Measurements from ENCODE around the gene ZNF428.
"Not testable (repeated sequence)": the region's sequence is repeated elsewhere in the genome, so short reads cannot be mapped to it uniquely, and the experiment has no call there.

The ZNF428 gene

DNA sequence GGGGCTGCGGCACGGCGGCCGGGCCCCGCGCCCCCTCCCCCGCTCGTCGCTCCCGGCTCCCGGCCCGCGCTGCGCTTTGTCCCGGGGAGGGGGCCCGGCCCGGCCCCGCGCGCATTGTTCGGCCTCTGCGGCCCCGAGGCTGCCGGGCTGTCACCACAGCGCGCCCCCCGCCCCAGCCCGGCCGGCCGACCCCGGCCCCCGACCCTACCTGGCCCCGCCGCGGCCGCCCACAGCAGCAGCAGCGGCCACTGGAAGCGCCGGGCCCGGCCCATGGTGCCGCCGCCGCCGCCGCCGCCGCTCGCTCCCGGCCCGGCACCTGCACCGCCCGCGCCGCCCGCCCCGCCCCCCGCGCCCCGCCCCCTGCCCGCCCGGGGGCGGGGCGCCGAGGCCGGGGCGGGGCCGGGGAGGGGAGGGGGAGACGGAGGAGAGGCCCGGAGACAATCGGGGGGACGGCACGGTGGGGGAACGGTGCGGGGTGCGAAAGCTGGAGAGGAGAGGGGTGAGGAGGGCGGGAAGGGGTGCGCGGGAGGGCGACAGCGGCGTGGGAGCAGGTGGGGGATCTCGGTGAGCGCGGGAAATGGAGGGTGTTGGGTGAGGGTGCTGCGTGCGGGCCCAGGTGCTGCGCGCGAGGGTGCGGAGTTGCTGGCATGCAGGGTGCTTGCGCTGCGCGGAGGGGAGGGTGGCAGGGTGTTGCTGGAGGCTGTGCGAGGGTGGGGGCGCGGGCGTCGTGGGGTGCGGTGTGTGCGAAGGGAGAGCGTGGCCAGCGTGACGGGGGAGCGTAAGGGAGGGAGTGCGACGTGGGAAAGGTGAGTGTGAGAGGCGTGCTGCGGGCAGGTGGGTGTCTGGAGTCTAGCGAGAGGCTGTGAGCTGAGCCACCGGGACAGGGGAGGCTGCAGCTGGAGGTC, 20.3 kb upstream of the ZNF428 start, which contains the start of gene CADM4:
CADM4 (minus strand) TSS at position 332 of the 905 bp plus-strand sequence; CDS start at position 272, 60 bp downstream.
- peak in 1 of 2 experiments; percentile 34 for DNase-seq

DNA sequence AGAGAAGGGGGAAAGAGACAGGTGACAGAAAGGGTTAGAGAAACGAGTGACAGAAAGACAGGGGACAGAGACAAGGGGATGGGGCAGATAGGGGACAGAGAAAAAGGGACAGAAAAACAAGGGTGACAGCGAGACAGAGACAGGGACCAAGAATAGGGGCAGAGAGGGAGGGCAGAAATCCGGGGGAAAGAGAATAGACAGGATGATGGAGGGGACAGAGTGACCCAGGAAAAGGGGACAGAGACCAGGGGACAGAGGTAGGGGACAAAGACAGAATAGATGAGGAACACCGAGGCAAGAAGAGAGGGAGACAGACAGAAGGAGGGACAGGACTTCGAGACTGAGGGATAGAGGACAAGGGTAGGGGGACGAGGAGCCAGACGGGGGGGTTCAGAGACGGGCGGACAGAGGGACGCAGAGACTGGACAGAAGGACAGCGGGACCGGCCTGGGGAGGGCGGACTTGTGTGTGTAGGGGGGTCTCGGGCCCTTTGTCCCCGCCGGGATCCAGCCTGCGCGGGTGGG, 19.6 kb upstream of the ZNF428 start:
- DNase-seq, result no peak

DNA sequence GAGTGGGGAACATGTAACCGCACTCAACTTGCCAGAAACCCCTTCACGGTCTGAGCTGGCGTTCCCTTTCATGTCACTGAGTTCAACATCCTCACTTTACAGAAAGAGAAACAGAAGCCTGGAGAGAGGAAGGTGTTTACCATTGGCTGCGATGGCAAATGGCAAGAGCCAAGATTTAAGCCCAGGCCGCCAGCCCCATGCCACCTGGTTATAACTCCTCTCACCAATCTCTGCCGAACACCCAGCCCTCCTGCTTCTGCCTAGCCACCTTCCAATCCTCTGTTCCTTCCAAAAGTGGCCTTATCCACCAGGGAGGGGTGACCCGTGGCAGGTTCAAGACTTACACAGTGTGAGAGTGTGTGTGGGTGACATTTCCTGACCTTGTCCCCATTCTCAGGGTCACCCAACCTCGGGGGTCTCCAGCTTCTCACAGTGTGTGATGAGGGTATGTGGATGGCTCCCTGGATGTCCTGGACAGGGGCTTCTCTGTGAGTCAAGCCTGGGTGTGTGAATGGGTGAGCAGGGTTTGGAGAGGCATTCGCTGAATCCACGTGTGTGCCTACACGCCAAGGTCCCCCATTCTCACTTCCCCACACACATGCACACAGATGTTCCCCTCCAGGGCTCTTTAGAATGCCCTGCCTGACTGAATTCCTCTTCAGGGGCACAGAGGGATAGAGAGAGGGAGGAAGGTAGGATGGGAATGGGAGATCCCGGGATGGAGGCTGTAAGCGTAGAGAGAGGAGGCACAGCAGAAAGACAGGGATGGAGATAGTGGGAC, 19.0 kb upstream of the ZNF428 start:
- no peak for DNase-seq

- no peak for DNase-seq
Observed at GRCh38 chr19:43636121-43636683, 16.8 kb upstream of the ZNF428 start.

- not testable (repeated sequence) for DNase-seq
Observed at GRCh38 chr19:43635561-43635940, 16.1 kb upstream of the ZNF428 start.

DNA sequence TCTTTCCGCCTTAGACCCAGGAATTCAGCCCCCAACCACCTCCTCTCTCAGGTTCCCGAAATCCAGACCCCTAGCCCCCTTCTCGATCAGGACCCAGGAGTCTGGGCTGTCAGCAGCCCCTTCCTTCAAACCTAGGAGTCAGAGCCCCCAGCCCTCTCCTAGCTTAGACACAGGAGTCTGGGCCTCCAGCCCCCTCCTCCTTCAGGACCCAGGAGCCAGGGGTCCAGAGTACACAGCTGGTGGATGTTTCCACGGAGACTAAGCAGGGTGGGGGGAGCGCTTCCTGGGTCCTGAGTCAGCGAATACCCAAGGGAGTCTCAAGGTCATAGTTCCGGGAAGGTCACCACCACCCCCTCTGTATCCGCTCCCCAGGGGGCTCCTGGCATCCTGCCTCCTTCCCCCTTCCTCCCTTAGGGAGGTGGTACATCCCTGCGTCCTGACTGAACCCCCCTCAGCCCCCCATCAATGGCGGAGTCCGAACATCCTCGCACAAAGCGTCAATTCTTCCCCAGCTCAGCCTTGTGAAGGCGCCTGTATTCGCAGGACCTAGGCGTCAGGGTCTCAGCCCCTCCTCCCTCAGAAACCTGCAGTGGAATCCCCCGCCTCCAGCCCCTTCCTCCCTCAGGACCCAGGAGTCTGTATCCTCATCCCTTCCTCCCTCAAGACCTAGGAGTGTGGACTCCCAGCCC, 15.6 kb upstream of the ZNF428 start:
- no peak for DNase-seq

- DNase-seq, result no peak
Observed at GRCh38 chr19:43634506-43634871, 15.1 kb upstream of the ZNF428 start.

DNA sequence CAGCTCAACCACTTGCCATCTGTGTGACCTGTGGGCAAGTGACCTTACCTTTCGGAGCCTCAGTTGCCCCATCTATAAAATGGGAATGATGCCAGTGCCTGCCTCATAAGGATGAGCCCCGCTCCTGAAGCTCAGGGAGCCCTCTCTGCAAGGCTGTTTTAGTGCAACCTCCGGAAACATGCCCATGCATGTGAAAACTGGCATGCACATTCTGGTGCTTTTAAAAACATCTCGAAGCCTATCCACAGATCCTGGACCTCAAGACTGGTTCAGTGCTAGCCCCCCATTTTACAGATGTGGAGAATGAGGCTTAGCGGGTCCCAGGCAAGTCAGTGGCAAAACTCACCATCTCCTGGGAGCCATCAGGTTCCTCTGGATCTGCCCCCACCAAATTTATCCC, 14.6 kb upstream of the ZNF428 start:
- DNase-seq, result no peak

GRCh38 chr19:43633520-43633919, 14.1 kb upstream of the ZNF428 start:
- no peak for DNase-seq

DNA sequence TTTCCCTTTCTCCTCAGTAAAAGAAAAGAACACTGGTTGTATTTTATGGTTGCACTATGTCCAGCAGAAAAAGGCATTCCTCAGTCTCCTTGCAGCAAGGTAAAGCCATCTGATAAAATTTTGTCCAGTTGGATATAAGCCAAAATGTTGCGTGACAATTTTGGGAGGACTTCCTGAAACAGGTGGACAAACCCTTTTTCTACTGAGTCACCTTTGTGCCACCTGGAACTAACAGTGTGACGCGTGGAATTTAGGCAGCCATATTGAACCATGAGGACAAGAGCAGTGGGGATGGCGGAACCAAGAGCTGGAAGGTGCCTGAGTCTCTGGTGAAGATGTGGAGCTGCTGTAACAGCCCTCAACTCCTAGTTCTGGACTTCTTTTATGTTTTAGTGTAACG, 12.1 kb upstream of the ZNF428 start:
- DNase-seq, result no peak

DNA sequence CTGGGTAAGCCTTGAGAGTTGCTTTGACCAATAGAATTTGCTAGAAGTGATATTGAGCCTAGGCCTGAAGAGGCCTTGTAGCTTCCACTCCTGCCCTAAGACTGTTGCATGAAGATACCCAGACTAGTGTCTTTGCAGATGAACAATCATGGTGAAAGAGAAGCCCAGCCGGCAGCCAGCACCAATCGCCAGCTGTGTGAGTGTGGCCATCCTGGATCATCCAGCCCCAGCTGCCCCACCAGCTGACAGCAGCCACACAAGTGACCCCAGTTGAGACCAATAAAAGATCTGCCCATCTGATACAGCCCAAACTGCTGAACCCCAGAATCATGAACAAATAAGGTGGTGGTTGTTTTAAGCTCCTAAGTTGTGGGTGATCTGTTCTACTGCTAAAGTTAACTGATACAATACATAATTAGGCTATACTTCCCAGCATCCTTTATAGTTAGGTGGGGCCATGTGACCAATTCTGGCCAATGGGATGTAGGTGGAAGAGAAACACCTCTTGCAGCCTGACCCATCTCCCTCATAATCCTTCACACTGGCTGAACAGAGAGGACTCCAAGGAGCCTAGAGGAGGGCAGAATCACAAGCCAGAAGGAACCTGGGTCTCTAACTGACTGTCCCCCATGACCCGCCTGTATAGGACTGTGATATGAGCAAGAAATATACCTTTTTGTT, 9.4 kb upstream of the ZNF428 start:
- DNase-seq, result no peak

GRCh38 chr19:43626838-43627237, 7.4 kb upstream of the ZNF428 start:
- no peak for DNase-seq

DNA sequence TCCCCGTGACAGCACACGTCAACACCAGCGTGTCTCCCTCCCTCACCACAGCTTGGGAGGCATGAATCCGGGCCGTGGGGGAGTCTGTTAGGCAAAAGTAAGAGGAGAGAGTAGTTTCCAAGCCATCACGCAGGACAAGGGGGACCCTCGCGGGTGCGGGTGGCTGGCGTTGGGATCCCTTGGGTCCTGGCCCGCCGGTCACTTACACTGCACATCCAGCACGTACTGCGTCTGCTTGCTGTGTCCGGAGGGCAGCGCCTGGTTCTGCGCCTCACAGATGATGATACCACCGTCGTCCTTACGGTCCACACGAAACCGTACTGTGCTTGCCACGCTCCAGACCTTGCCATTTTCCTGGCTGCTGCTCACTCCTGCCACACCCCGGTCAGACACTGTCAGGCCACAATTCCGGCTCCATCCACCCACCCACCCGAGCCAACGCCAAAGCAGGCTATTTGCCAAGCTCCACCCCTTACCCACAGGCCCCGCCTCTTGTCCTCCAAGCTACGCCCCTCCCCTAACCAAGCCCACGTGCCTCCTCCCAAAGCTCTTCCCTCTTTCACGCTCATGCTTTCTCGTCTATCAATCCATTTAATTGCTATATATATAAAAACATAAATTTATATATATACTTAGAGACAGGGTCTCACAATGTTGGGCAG, 6.6 kb upstream of the ZNF428 start:
- no peak for DNase-seq

DNA sequence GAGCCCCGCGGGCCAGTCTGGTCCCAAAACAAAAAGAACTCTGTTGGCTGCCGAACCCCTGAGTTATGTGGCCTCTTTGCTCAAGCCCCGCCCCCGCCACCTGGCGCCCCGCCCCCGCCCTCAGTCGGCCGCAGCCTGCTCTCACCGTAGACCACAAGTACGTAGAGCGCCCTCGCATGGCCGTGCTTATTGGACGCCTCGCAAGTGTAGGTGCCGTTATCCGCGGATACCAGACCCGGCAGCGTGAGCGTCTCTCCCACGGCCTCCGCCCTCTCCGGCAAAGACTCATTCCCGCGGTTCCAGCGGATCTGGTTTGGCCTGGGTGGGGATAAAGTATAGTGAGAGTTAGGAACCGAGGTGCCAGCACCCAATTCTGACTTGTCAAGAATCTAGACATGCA, 5.5 kb upstream of the ZNF428 start:
- DNase-seq, result no peak

DNA sequence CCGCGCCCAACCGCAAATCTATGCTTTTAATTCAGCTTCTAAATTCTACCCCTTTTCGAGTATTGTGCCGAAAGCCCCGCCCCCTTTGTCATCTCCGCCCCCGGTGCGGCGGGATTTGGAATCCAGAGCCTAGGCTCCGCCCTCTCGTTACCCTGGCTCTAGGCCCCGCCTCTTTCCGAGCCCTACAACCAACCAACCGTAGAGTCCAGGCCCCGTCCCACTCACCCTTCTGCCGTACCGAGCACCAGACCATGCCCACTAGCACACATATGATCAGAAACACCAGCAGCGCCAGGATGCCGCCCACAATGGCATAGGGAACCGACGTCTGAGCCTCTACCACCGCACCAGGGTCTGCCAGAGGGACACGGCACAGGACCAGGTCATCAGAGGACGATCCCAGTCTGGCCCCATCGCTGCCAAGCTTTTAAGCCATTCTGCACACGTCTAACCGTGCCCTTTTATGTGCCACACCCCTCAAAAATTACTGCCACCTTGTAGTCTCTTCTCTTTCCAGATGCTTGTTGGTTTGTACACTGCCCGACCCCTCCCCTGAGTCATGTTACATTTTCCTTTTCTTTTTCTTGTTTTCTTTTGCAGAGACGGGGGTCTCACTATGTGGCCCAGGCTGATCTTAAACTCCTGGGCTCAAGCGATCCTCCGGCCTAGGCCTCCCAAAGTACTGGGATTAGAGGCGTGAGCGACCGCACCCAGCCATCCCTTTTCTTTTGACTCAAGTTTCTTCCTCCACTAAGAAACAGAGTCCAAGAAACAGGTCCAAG, 4.7 kb upstream of the ZNF428 start:
- DNase-seq, result no peak

GRCh38 chr19:43622956-43623355, 3.5 kb upstream of the ZNF428 start:
- DNase-seq, result no peak

- no peak for DNase-seq
Observed at GRCh38 chr19:43622070-43622469, 2.6 kb upstream of the ZNF428 start.

GRCh38 chr19:43620061-43621001, 902 bp upstream of the ZNF428 start:
- peak in 1 of 2 experiments; percentile 54 for DNase-seq

DNA sequence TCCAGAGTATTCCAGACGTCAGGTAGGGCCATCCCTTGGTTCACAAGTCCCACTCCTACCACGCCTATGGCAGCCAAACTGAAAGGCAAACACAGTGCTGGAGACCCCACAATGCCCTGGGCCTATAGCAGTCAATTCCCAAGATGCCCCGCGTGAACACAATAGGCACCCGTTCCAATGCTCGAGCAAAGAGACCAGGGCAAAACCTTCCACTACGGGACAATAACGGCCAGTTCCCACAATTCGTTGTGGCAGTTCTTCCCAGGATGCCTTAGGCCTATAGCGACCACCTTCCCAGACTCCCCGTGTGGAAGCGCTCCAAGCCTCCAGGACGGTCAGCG, 538 bp downstream of the ZNF428 start:
- DNase-seq, result peak; percentile 73 to 74

DNA sequence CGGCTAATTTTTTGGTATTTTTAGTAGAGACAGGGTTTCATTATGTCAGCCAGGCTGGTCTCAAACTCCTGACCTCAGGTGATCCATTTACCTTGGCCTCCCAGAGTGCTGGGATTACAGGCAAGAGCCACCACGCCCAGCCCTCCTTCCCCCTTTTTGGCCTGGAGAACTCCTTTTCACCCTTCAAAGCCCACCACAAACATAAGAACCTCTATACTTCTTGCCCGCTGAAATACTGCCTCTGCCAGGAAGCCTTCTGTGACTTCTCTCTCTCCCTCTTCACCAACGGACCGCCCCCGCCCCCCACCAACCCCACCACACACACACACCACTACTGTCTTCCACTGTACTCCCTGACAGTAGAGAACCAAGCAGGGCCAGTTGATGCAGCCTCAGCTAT, 2.5 kb downstream of the ZNF428 start:
- no peak for DNase-seq

Measured in NCI-H446 (cell line).